AG04449 (cell line): ENCODE results near the gene ZNF544.

ENCODE experiments used
- CTCF ChIA-PET: fragments of 350-600 bp; formaldehyde crosslinking; extraction: SDS; loops from one replicate; lab custom pipeline; 2021; ENCODE audit warnings: antibody characterized with exemption; lab: Yijun Ruan, JAX
- POLR2A ChIA-PET: fragments of 400-600, 350-600 bp; formaldehyde crosslinking; extraction: SDS; loops from one replicate; lab custom pipeline; 2020; ENCODE audit warnings: antibody characterized with exemption, inconsistent platforms; lab: Yijun Ruan, JAX
- DNase-seq: peaks from one replicate; pipeline ENCODE4 v3.0.0-alpha.2; 2010; ENCODE audit warnings: low read depth, low spot score
- H3K4me3 ChIP-seq: 2 replicates; pipeline ENCODE4 v1.5.1; 2011; ENCODE audit warnings: low read depth, mild to moderate bottlenecking, control low read depth, low read length
- CTCF ChIP-seq: IDR thresholded peaks from one replicate; pipeline ENCODE4 v1.5.1; 2011; ENCODE audit warnings: mild to moderate bottlenecking, moderate library complexity, low read length, control low read depth, inconsistent platforms; ENCODE audit not compliant: insufficient read depth; ENCODE audit errors: missing control alignments

ZNF544 gene

GRCh38 chr19:58262922-58263296 is 34.2 kb downstream of the ZNF544 start:
- no peak for TF ChIP-seq CTCF
- no peak for DNase-seq
- CTCF ChIA-PET, result no interaction called here
- H3K4me3 ChIP-seq, result no peak overlapping the region
- POLR2A ChIA-PET, result no interaction called here

DNA sequence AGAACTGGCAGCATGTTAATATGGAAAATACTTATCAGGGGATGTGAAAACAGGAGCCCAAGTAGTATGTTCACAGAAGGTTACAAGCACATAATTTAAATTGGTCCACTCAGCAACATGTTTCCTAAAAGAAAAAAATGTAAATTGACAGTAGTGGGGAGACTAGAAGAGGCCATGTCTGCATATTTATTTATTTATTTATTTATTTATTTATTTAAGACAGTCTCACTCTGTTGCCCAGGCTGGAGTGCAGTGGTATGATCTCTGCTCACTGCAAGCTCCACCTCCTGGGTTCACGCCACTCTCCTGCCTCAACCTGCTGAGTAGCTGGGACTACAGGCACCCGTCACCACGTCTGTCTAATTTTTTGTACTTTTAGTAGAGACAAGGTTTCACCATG is 36.4 kb downstream of the ZNF544 start:
- DNase-seq, result no peak

GRCh38 chr19:58268344-58268743 is 39.6 kb downstream of the ZNF544 start:
- DNase-seq, result no peak
- H3K4me3 ChIP-seq, result no peak overlapping the region
- ChIA-PET POLR2A (no interaction called here), CTCF (no interaction called here)
- no peak for TF ChIP-seq CTCF

More for the DNA sequence above, 36.4 kb downstream of the ZNF544 start:
- ChIA-PET CTCF (no interaction called here), POLR2A (interaction anchor here (0.6 kb wide), 1 partner anchor 370 kb away, joined by 4 read pairs; no protein-coding TSS in a partner anchor)
- no peak for TF ChIP-seq CTCF
- no peak overlapping the region for H3K4me3 ChIP-seq

DNA sequence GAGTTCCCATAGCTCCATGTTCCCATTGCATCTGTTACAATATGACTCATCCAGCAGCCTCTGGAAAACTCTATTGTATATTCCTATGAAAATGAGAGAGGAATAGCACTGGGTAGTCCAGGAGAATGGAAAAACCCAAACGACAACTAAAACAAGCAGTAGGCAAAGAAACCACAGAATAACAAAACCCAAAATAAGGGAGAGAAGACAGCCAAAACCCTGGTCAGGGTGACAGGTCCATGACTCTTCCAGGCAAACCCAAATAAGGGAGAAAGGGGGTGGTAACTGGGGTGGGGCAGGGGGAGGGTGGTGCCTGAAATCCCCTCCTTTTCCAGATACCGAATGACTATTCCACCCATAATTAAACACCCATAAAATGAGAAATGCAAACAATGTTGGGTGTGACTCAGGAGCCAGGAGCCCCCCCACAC is 46.1 kb downstream of the ZNF544 start:
- no peak overlapping the region for H3K4me3 ChIP-seq
- TF ChIP-seq CTCF, result no peak
- CTCF ChIA-PET, result no interaction called here
- POLR2A ChIA-PET, result no interaction called here
- no peak for DNase-seq

GRCh38 chr19:58275564-58275963 is 46.9 kb downstream of the ZNF544 start:
- ChIA-PET POLR2A (no interaction called here), CTCF (no interaction called here)
- no peak overlapping the region for H3K4me3 ChIP-seq

GRCh38 chr19:58277197-58277596 is 48.5 kb downstream of the ZNF544 start:
- no peak for TF ChIP-seq CTCF
- no peak for DNase-seq
- CTCF ChIA-PET, result no interaction called here
- POLR2A ChIA-PET, result no interaction called here
- no peak overlapping the region for H3K4me3 ChIP-seq

More at GRCh38 chr19:58275564-58275963, 46.9 kb downstream of the ZNF544 start:
- TF ChIP-seq CTCF, result no peak
- no peak for DNase-seq
